Heart right ventricle (tissue), 16 donors: ENCODE measurements around the gene LAG3. TPM values are rescaled to one million over a fixed set of nuclear protein-coding genes. Genes with fewer than 3 reads are reported as not detected.

Source experiments
- ATAC-seq, 8 donors: fragments of 200-7000 bp; cut with Tn5 transposase; one replicate each; pipeline ENCODE4 v1.9.1; 2020; ENCODE audit warnings: mild to moderate bottlenecking in 8 of 8, moderate library complexity in 8 of 8, moderate number of reproducible peaks in 1 of 8
- DNase-seq, 2 donors: peaks; one replicate each; pipeline ENCODE4 v3.0.0-alpha.2; 2020
- H3K27ac ChIP-seq, 10 donors: fragments of 200-600 bp; sonication (generic) in 2 of 10; one replicate each; pipeline versions ENCODE4 v1.5.0 to v1.8.0; 2020 to 2022; ENCODE audit warnings: mild to moderate bottlenecking in 3 of 10
- H3K27me3 ChIP-seq, 7 donors: fragments of 200-600 bp; one replicate each; pipeline ENCODE4 v1.8.0; 2021 to 2022; ENCODE audit warnings: mild to moderate bottlenecking in 2 of 7
- H3K36me3 ChIP-seq, 9 donors: fragments of 200-600 bp; sonication (generic) in 1 of 9; one replicate each; pipeline versions ENCODE4 v1.5.0 to v1.8.0; 2020 to 2022; ENCODE audit warnings: mild to moderate bottlenecking in 2 of 9
- H3K4me1 ChIP-seq, 9 donors: fragments of 200-600 bp; sonication (generic) in 1 of 9; one replicate each; pipeline versions ENCODE4 v1.5.0 to v1.8.0; 2020 to 2022; ENCODE audit warnings: mild to moderate bottlenecking in 4 of 9
- H3K4me3 ChIP-seq, 10 donors: fragments of 200-600 bp; sonication (generic) in 2 of 10; one replicate each; pipeline versions ENCODE4 v1.5.0 to v1.8.0; 2020 to 2022; ENCODE audit warnings: mild to moderate bottlenecking in 7 of 10, moderate library complexity in 2 of 10
- H3K9me3 ChIP-seq, 11 donors: fragments of 200-600 bp in 10 of 11; sonication (generic) in 2 of 11; one replicate each; pipeline versions ENCODE4 v1.5.0 to v1.8.0; 2013 to 2022; ENCODE audit warnings: mild to moderate bottlenecking in 2 of 11, control low read depth in 1 of 11, moderate library complexity in 1 of 11
- WGBS, 2 donors: extraction: QIAGEN DNeasy Blood & Tissue Kit; methylation state at CpG; one replicate each; pipeline ENCODE4 v1.1.7; 2013; ENCODE audit warnings: inconsistent platforms in 1 of 2; 5-methylcytosine and 5-hydroxymethylcytosine counted together
- intact Hi-C, 10 donors: fragments of 100-400 bp; cut with DNase I; formaldehyde crosslinking; loops; one replicate each; pipeline versions ENCODE4 v1.11.1 to v1.14.2; 2022
- polyA plus RNA-seq, 2 donors: library from polyadenylated mRNA; stranded (reverse); fragments of 200-250 nt; gene quantifications; one replicate each; pipeline ENCODE4 v1.2.3, GENCODE V29; 2013
- total RNA-seq, 10 donors: library from RNA; stranded (reverse); fragmentation: NEBNext Ultra II Directional in 3 of 10; extraction: Animal tissue kit (Norgen Biotek cat#: 25700) in 3 of 10; gene quantifications; one replicate each; pipeline versions ENCODE4 v1.2.1 to v1.2.4, GENCODE V29; 2021 to 2023
- TF ChIP-seq, protein P1 (sequence below), 9 donors: fragments of 200-600 bp; sonication (generic) in 2 of 9; IDR thresholded peaks; one replicate each; pipeline versions ENCODE4 v1.5.0 to v1.8.0; 2021 to 2022; ENCODE audit warnings: antibody characterized with exemption in 9 of 9, mild to moderate bottlenecking in 5 of 9, moderate library complexity in 1 of 9
- donor health status: Arrhythmogenic right ventricular cardiomyopathy.
- donor health status: ischemic (EF 13 %, LVEDD 7.1; RV severe dilation, severe dysfunction).
- donor health status: healthy with polysubstance abuse.
- donor health status: DM: no; HTN: yes; CAD: no.
- donor health status: DM: no; HTN: no; CAD: no.
- donor health status: ischemic (EF 25% LVEDD 6.9; RV normal size, moderate dysfunction).
- donor health status: ischemic (EF 25% LVEDD 5.7; RV mildly dilated, moderate dysfunction).
- donor health status: healthy.
- donor health status: DM: yes; HTN: yes; CAD: no.
- donor health status: Ischemic cardiomyopathy.
- donor health status: ischemic (EF 35%, LVEDD 5.7; RV mildly dilated, moderate dysfunction).
- donor health status: nonischemic (EF 11% LVEDD 7.7; RV severe dilation, severe dysfunction).
- donor health status: DM: yes; HTN: yes; CAD: no.
- donor health status: PGD.
- donor health status: ischemic (EF 29% LVEDD 5.4; RV normal size, mild dysfunction).
- donor health status: nonischemic (EF 23%, LVEDD 6.1; RV moderate dilation, normal function).

Gene LAG3
- total and polyA plus RNA-seq, 12 donors, result 0.13 to 2.1 (median 0.26) TPM; not detected in 2

DNA sequence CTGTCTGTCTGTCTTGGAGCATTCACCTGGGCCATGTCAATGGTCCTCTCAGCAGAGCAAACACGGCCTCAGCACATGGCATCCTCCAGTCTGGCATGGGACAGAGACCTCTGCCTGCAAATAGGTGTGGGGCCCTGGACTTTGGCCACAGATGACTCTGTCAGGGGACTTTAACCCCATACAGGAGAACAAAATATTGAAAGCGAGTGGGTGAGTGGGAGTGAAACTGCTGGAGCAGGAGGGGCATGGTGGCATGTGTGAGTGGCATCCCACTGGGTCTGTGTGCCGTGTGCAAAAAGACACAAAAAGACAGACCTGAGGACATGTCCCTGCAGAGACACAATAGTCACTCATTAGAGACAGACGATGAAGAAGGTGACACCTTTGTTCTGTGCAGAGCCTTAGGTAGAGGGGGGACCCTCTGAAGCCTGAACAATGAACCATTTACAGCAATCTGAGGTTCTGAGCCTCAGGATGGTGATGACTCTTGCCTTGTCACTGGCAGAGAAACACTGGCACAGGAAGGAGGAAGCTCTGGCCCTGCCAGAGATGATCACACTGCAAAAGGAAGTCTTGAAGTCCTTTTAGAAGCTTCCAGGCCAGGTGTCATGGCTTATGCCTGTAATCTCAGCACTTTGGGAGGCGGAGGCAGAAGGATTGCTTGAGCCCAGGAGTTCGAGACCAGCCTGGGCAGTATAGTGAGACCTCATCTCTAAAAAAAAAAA is 7.5 kb downstream of the LAG3 start:
- ATAC-seq (no peak), DNase-seq (no peak)
- Histone ChIP-seq H3K27me3 (peaks cover 0 to 30% (median 0%) of the 10 kb centered on the region in 7 donors), H3K4me3 (no peak overlapping the region), H3K27ac (peak overlapping the region in 1 of 10 donors; percentile 60), H3K36me3 (peaks cover 0 to 7% (median 0%) of the 10 kb centered on the region in 9 donors), H3K4me1 (peaks cover 0 to 26% (median 20%) of the 10 kb centered on the region in 9 donors), H3K9me3 (no peaks in the 10 kb centered on the region)
- TF ChIP-seq, protein P1, sequence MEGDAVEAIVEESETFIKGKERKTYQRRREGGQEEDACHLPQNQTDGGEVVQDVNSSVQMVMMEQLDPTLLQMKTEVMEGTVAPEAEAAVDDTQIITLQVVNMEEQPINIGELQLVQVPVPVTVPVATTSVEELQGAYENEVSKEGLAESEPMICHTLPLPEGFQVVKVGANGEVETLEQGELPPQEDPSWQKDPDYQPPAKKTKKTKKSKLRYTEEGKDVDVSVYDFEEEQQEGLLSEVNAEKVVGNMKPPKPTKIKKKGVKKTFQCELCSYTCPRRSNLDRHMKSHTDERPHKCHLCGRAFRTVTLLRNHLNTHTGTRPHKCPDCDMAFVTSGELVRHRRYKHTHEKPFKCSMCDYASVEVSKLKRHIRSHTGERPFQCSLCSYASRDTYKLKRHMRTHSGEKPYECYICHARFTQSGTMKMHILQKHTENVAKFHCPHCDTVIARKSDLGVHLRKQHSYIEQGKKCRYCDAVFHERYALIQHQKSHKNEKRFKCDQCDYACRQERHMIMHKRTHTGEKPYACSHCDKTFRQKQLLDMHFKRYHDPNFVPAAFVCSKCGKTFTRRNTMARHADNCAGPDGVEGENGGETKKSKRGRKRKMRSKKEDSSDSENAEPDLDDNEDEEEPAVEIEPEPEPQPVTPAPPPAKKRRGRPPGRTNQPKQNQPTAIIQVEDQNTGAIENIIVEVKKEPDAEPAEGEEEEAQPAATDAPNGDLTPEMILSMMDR (IDR thresholded peaks at IDR 0.05), result no peak
- 91 to 92% methylated on average over 6 of the region's 6 CpGs for WGBS, 2 donors
- intact Hi-C loops, result loop anchor here (1.0 to 5.0 kb wide), 10 partner anchors 26 to 163 kb away; partner anchors contain the start of genes MLF2 (in 5 of the 10), GPR162 (in 2 of the 10) and P3H3 (in 1 of the 10)

DNA sequence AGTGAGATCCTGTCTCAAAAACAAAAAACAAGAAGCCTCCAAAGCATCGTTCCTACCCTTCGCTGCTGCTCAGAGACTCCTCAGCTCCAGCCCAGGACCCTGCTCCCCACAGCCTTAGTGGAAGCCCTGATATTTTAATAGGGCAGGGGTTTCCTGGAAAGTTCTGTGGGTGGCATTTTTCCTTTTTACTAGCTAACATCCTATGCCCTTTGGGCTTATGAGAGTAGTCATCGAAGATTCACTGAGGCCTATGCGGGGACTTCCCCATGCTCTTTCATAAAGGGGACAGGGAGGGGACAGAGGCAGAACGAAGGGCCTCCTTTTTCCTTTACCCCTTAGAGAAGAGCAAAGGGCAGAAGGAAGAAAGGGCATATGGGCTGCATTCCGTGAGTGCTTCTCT is 8.3 kb downstream of the LAG3 start:
- Histone ChIP-seq H3K9me3 (no peaks in the 10 kb centered on the region), H3K27ac (no peak overlapping the region), H3K27me3 (peaks cover 0 to 23% (median 0%) of the 10 kb centered on the region in 7 donors), H3K4me3 (no peak overlapping the region), H3K36me3 (peaks cover 0 to under 1% (median 0%) of the 10 kb centered on the region in 9 donors), H3K4me1 (peaks cover 0 to 31% (median 21%) of the 10 kb centered on the region in 9 donors)
- intact Hi-C loops, result loop anchor here in 2 of 10 donors (5.0 kb wide), 2 partner anchors 42 to 43 kb away; partner anchors contain the start of gene GPR162 (in 1 of the 2)
- TF ChIP-seq, protein P1 (IDR thresholded peaks at IDR 0.05), result no peak
- ATAC-seq (no peak), DNase-seq (no peak)
- WGBS, 2 donors, result 85 to 88% methylated on average over 6 of the region's 6 CpGs

GRCh38 chr12:6782119-6782518 is 9.8 kb downstream of the LAG3 start:
- H3K4me1 ChIP-seq, result peaks cover 0 to 43% (median 22%) of the 10 kb centered on the region in 9 donors
- intact Hi-C loops, result loop anchor here in 2 of 10 donors (5.0 kb wide), 2 partner anchors 40 to 45 kb away; partner anchors contain the start of gene GPR162 (in 1 of the 2)
- no peaks in the 10 kb centered on the region for H3K36me3 ChIP-seq
- TF ChIP-seq, protein P1 (IDR thresholded peaks at IDR 0.05), result no peak
- H3K4me3 ChIP-seq, result no peak overlapping the region
- H3K27me3 ChIP-seq, result peaks cover 0 to 13% (median 0%) of the 10 kb centered on the region in 7 donors
- 70 to 75% methylated on average over 6 of the region's 6 CpGs for WGBS, 2 donors
- ATAC-seq (no peak), DNase-seq (no peak)
- no peak overlapping the region for H3K27ac ChIP-seq
- no peaks in the 10 kb centered on the region for H3K9me3 ChIP-seq

GRCh38 chr12:6782850-6783566 is 10.7 kb downstream of the LAG3 start:
- Histone ChIP-seq H3K27ac (no peak overlapping the region), H3K27me3 (peaks cover 0 to 4% (median 0%) of the 10 kb centered on the region in 7 donors), H3K4me1 (peaks cover 0 to 44% (median 25%) of the 10 kb centered on the region in 9 donors), H3K9me3 (no peaks in the 10 kb centered on the region), H3K4me3 (no peak overlapping the region), H3K36me3 (no peaks in the 10 kb centered on the region)
- TF ChIP-seq, protein P1 (IDR thresholded peaks at IDR 0.05), result no peak
- intact Hi-C loops, result loop anchor here in 2 of 10 donors (5.0 kb wide), 2 partner anchors 39 to 46 kb away; partner anchors contain the start of gene GPR162 (in 1 of the 2)
- 74 to 79% methylated on average over 10 of the region's 10 CpGs for WGBS, 2 donors
- ATAC-seq (no peak), DNase-seq (no peak)
